Embryonic facial prominence (tissue), 1 donor: ENCODE measurements around the gene ATP1A4.

ENCODE experiments used
- DNase-seq: peaks from one replicate; pipeline ENCODE4 v3.0.0-alpha.2; 2016; ENCODE audit errors: extremely low spot score

The ATP1A4 gene

GRCh38 chr1:160171980-160172379 lies 20.6 kb downstream of the ATP1A4 start:
- DNase-seq = no peak

DNA sequence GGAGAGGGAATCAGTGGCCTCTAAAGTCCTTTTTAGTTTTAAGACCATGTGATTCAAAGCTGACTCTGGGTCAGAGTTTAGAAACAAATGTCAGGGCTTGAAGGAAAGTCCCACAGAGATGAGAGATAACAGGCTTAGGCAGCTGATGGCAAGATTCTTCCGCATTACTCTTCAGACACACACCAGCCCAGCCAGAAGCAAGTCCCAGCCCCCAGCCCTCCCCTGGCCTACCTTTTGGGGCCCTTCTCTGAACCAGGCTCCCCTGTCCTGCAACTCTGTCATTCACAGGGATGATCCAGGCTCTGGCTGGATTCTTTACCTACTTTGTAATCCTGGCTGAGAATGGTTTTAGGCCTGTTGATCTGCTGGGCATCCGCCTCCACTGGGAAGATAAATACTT lies 25.8 kb downstream of the ATP1A4 start:
- DNase-seq = no peak

GRCh38 chr1:160177667-160178066 lies 26.3 kb downstream of the ATP1A4 start:
- no peak for DNase-seq

DNA sequence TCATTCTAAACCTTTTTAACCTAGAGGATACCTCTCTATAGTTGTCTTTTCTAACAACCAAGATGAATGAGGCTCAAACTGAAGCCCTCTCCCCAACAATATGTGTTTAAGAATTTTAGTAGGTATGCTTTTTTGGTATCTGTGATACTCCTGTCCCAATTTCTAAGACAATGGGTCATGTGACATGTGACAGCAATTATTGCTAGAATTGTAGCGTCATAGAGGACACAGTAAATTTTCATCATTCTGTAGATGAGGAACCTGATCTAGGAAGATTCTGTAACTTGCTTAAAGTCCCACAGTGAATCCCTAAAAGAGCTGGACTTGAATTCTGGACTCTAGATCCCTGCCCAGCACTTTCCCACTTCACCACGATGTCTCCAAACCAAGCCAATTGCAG lies 27.3 kb downstream of the ATP1A4 start:
- DNase-seq = no peak

GRCh38 chr1:160179336-160179735 lies 27.9 kb downstream of the ATP1A4 start:
- DNase-seq = no peak

- no peak for DNase-seq
Observed at GRCh38 chr1:160186246-160186645, 34.8 kb downstream of the ATP1A4 start.

DNA sequence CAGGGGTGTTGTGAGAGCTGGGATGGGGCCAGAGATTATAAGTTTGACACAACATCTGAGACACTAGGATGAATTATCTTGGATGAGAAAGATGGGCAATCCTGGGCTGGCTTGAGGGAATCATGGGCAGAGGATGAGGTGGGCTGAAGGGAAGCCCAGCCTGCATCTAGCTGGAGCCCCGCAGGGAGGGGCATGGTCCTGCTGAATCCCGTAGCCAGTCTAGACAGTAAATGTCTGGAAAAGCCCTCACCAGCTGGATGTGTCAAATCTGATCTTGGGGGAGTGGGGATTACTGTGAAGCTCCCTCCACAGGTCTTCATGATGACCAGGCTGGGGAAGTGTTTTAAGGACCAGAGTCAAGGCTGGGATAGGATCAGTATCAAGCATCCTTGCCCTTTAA lies 35.3 kb downstream of the ATP1A4 start:
- no peak for DNase-seq

- DNase-seq = no peak
Observed at GRCh38 chr1:160187407-160187806, 36.0 kb downstream of the ATP1A4 start.

GRCh38 chr1:160188341-160188740 lies 36.9 kb downstream of the ATP1A4 start:
- no peak for DNase-seq

- no peak for DNase-seq
Observed at GRCh38 chr1:160189649-160190625, 38.5 kb downstream of the ATP1A4 start, which contains the start of gene CASQ1. TSS of gene CASQ1 (plus strand) at chr1:160190575. CDS start at chr1:160190752, 177 bp downstream.

- DNase-seq = no peak
Observed at GRCh38 chr1:160191756-160192155, 40.4 kb downstream of the ATP1A4 start.

DNA sequence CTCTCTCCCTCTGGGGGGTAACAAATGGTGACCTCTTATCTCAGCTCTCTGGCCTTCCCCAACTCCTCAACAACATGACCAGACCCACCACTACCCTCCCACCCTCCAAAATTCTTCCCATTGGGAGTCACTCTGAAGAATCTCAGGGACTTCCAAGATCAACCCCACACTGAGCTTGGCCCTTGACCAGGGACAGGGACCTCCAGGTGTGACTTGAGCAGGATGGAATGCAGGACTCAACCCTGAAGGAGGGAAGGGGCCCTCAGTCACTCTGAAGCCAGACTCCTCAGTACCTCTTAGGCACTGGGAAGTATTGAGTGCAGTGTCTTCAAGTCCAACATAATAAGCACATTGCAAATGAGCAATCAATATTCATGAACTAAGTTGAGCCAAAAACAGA lies 40.8 kb downstream of the ATP1A4 start:
- no peak for DNase-seq

GRCh38 chr1:160193091-160193819 lies 41.9 kb downstream of the ATP1A4 start:
- DNase-seq = peak; percentile 64

DNA sequence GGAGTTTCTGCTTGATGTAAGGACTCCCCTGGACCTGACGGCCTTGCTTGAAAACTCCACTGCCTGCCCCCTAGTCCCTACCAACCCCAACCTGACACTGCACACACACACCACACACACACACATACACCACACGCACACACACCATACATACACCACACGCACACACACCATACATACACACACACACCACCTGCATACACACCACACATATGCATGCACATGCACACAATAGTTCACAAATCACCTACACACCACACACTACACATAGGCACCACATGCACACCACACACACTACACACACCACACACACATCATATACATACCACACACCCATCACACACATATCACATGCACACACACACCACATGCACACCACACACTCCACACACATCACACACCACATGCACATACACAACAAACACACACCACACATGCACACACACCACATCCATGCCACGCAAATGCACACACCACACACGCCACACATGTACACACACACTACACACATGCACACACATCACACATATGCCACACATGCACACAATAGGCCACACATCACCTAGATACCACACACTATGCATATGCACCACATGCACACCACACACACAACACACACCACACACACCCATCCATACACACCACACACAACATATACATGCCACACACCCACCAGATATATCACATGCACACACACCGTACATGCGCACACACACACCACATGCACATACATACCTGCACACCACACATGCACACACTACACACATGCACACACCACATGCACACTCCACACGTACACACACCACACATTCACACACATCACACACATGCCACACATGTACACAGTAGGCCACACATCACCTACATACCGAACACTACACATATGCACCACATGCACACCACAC lies 42.7 kb downstream of the ATP1A4 start:
- DNase-seq = no peak

DNA sequence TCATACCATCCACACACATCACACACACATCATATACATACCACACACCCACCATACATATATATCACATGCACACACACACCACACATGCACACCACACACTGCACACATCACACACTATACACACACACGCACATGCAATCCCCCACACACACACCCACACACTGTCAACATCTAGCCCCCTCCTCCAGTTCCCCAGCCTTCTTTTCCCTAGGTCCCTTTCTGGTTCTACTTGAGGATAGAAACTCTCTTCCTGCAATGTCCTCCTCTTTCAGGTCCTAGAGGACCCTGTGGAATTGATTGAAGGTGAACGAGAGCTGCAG lies 43.3 kb downstream of the ATP1A4 start:
- DNase-seq = no peak

DNA sequence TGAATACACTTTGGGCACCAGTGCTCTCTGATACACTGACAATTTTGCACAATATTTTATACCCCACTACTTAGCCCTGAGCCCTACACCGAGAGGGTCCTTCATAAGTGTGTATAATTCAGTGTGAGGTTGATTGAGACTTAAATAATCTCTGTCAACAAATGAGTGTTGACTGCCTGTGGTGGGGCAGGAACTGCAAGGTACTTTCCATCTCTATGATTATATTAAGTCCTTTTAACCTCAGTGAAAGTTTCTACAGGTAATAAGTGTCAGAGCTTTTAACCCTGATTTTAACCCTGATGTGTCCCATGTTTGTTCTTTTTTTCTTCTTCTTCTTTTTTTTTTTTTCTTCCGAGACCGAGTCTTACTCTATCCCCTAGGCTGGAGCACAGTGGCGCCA lies 44.7 kb downstream of the ATP1A4 start:
- no peak for DNase-seq

DNA sequence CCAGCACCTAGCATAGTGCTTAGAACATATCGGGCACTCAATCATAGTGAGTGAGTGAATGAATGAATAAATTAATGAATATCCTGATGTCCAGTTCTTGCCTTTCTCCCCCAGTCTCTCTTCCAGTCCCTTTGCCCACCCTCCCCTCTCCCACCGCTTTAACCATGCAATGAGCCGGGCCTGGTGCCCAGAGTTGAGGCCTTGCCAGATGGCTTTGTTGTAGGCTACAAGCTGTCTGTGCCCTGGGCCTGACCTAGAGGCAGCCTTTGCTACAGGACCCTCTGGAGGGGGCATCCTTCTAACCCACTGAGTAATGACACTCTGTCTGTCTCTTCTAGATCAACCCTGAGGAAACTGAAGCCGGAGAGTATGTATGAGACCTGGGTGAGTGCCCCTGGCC lies 45.8 kb downstream of the ATP1A4 start:
- no peak for DNase-seq

- no peak for DNase-seq
Observed at GRCh38 chr1:160200786-160201185, 49.4 kb downstream of the ATP1A4 start.

DNA sequence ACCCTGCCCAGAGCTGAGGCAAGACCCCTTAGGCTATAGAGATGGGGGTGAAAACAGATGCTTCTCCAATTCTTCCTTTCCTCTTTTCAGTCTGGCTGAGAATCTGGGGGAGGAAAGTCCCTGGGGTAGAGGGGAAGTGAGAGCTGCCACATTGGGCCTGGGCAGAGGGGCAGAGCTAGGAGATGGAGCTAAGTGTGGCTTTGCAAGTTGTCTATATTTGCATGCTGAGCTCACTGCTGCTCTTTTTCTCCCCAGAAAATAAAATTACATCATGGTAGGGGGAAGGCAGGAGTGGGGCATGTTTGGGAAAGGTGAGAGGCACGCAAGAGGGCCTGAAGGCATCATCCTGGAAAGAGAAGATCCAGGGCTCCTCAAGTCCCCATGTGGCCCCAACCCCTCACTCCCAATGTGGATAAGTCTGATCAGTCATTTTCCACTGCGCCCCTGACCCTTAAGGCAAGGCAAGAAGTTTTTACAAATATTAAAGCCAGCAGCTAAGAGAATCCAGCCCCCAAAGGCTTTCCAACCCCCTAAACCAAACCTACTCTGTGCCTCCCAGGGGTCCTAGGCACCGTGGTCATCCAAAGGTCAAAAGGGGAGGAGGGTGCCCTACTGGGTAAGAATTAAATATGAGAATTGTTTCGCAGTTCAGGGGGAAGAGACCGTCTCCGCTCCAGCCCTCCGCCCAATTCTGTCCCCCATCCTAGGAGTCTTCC lies 53.3 kb downstream of the ATP1A4 start:
- no peak for DNase-seq

- peak; percentile 42 for DNase-seq
Observed at GRCh38 chr1:160205242-160206035, 54.0 kb downstream of the ATP1A4 start, which contains the start of gene PEA15. TSS of gene PEA15 (plus strand) at chr1:160205384. CDS start at chr1:160211545, 6,161 bp downstream.
